ENCODE data around the gene HRH4.

Gene HRH4

GRCh38 chr18:24466771-24467170 is 6.3 kb downstream of the HRH4 start:
- DNase-seq (ENCODE audit: low spot score), result no peak

GRCh38 chr18:24470022-24470618 is 9.7 kb downstream of the HRH4 start:
- DNase-seq (ENCODE audit: low spot score), result no peak

DNA sequence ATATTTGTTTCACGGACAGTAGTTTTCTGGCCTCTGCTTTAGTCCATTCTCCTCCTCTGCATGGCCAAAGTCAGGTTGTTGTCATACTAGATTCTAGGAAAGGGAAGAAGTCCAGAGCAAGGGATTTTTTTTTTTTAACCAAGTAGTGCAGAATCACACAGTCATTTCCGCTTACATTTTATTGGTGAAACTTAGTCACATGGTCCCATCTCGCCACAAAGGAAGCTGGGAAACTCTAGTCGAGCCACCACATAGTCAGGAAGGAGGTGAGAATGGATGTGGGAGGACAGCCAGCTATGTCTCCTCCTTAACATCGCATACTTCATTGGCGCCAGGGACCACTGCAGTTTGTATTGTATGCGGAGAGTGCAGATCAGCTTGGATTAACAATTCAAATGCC is 10.4 kb downstream of the HRH4 start:
- DNase-seq (ENCODE audit: low spot score), result no peak

GRCh38 chr18:24472591-24472990 is 12.2 kb downstream of the HRH4 start:
- no peak for DNase-seq (ENCODE audit: low spot score)

DNA sequence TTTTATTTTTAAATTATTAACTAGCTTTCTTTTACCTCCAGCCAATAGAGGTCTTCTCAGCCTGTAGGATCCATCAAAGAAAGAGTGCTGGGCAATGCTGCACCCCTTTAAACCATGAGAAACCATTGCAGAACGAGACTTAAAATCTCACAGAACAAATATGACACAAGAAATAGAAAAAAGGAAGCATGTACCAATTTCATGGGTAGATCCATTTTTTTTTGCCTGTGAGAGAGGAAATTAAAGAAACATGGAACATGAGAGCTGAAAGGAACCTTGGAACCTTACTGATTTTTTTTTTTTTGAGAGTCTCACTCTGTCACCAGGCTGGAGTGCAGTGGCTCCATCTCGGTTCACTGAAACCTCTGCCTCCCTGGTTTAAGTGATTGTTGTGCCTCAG is 14.0 kb downstream of the HRH4 start:
- DNase-seq (ENCODE audit: low spot score), result no peak

GRCh38 chr18:24475926-24476589 is 15.6 kb downstream of the HRH4 start:
- DNase-seq (ENCODE audit: low spot score), result no peak

GRCh38 chr18:24479371-24479770 is 18.9 kb downstream of the HRH4 start:
- no peak for DNase-seq (ENCODE audit: low spot score)

- no peak for DNase-seq (ENCODE audit: low spot score)
These were observed 22.4 kb downstream of the HRH4 start for GRCh38 chr18:24482821-24483220.

GRCh38 chr18:24485681-24486080 is 25.2 kb downstream of the HRH4 start:
- no peak for DNase-seq (ENCODE audit: low spot score)

GRCh38 chr18:24486684-24487083 is 26.2 kb downstream of the HRH4 start:
- DNase-seq (ENCODE audit: low spot score), result no peak

GRCh38 chr18:24488824-24489493 is 28.5 kb downstream of the HRH4 start:
- peak; percentile 53 for DNase-seq (ENCODE audit: low spot score)

DNA sequence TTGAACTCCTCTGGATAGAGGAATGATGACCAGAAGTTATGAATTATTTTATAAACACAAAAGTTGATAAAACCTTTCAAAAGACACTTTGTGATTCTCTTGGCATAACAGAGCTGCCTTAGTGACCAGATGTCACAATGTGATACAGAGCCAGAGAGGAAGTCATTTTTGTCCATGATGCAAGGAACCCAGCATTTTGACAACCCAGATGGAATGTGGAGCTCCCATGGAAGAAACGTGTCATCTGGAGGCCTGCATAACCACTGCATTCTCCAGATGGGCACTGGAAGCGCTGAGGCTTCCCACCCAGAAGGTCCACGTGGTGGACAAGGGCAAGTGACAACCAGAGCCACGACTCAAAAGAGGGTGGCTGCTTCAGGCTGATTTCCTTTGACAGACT is 30.1 kb downstream of the HRH4 start:
- DNase-seq (ENCODE audit: low spot score), result no peak

GRCh38 chr18:24491927-24492834 is 31.7 kb downstream of the HRH4 start:
- DNase-seq (ENCODE audit: low spot score), result no peak

GRCh38 chr18:24494586-24494985 is 34.1 kb downstream of the HRH4 start:
- no peak for DNase-seq (ENCODE audit: low spot score)

DNA sequence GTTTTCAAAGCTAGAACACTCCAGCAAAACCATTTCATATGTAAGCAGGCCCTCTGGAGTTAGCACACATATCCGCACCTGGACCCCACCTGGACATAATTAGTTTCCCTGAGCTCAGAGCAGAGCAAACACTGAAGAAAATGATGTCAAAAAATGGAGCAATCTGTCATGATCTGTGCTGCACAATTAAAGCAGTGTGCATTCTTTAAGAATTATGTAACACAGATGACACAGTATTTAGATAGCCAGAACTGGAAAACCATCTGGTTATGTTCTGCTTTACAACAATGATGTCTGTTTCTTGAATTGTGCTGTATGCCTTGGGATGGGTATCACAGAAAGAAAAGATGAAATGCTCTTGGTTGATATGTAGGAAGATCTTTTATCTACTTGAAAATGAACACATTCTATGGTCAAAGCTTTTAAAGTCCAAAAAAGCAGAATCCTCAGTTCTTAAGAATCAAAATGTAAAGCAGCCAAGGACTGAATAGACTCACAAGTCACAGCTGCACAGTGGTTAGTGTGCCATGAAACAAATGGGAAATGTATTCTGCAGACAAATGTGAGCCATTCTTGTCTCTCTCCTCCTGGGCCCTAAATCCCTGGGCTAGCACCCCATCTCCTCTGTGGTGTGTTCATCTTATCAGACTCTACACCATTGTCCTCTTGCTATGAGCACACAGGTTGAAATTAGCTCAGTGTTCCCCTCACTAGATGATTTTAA is 36.8 kb downstream of the HRH4 start:
- no peak for DNase-seq (ENCODE audit: low spot score)

- DNase-seq (ENCODE audit: low spot score), result no peak
These were observed 39.4 kb downstream of the HRH4 start for GRCh38 chr18:24499814-24500213.

GRCh38 chr18:24500217-24500616 is 39.8 kb downstream of the HRH4 start:
- no peak for DNase-seq (ENCODE audit: low spot score)

GRCh38 chr18:24500766-24501165 is 40.3 kb downstream of the HRH4 start:
- DNase-seq (ENCODE audit: low spot score), result no peak

- DNase-seq (ENCODE audit: low spot score), result no peak
These were observed 42.5 kb downstream of the HRH4 start for GRCh38 chr18:24502667-24503523.

DNA sequence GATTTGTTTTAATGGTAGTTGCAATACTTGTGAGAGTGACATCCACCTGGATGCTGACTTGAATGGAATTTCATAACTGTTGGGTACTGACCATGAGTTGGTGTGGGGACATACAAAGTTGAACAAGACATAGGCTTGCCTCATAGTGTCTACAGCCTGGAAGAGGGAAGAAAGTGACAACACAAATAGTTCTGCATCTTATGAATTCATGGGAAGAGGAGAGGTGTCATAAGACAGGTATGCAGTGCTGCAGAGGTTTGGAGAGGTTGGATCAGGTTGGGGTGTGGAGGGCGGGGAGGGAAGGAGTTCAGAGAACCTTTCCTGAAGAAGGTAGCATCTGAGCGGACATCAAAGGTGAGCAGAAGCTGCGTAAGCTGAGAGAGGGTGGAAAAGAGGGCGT is 44.0 kb downstream of the HRH4 start:
- DNase-seq (ENCODE audit: low spot score), result no peak

- DNase-seq (ENCODE audit: low spot score), result no peak
These were observed 45.7 kb downstream of the HRH4 start for GRCh38 chr18:24506175-24506574.

Data from putamen (tissue), 1 donor.